ENCODE data around the gene ANKRD44.

DNA sequence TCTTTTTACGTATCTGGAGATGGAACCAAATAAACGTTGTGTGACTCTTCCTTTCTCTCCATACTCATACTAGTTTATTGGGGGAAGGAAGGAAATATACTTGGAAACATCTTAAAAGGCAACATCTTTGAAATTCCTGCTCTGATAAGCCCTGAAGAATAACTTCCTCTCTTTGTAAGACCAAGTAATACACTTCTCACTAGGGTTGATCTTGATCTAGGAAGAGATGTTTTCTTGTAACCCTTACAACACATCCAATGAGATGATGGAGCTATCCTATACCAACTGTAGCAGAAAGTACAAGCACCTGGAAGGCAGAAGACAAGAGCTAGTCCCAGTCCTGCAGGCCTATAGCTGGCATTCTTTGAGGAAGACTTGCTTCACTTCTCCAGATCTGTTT, 2.0 kb downstream of the ANKRD44 start:
- TF ChIP-seq CTCF (IDR thresholded peaks at IDR 0.05; ENCODE audit: borderline replicate concordance, extremely low read depth, low read length, poor library complexity, severe bottlenecking) (no peak), EZH2 (IDR thresholded peaks at IDR 0.05; ENCODE audit: borderline replicate concordance, low read depth, low read length, severe bottlenecking) (no peak)
